ENCODE measurements around the gene FLNA. TPM values are rescaled to one million over a fixed set of nuclear protein-coding genes. Genes with fewer than 3 reads are reported as not detected.

The FLNA gene
- total RNA-seq, 1 experiment from 2014 or later = 1,210 TPM

DNA sequence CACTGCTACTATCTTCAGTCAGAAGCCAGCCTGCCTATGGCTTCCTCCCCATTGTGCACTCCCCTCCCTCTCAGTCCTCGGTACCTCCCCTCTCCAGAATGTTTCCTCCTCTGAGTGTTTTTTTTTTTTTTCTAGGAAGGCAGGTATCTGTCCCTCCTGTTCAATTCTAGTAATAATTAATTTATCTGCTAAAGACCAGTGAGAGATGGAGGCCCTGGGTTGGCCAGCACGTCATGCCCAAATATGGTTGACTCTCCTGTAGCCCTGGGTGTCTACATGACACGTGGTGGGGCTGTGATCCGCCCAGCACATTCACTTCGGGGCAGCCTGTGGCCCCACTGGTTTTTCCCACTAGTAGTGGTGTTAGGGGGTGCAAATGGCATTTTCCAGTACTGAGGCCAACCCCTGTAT lies 1.8 kb downstream of the FLNA start:
- peaks cover 21% of the 10 kb centered on the region for H3K4me1 ChIP-seq (ENCODE audit: insufficient read depth, low read length, poor library complexity, severe bottlenecking)
- H3K27ac ChIP-seq (ENCODE audit: low read depth, low read length, poor library complexity, severe bottlenecking) = no peak overlapping the region
- H3K4me3 ChIP-seq (ENCODE audit: low read depth, low read length, poor library complexity, severe bottlenecking) = no peak overlapping the region
- no peaks in the 10 kb centered on the region for H3K27me3 ChIP-seq (replicated peaks; ENCODE audit: insufficient read depth, low read depth, low read length, poor library complexity)
- intact Hi-C loops (cut with micrococcal nuclease; ENCODE audit: unreplicated experiment) = loop anchor here (1.0 kb wide), 1 partner anchor 163 kb away; no protein-coding TSS in a partner anchor
- ChIA-PET POLR2A (ENCODE audit: low non-redundant PET) (no interaction called here), CTCF (interaction anchor here (1.1 to 1.3 kb wide), 2 partner anchors 11 to 155 kb away, joined by 4 read pairs; no protein-coding TSS in a partner anchor)
- TF ChIP-seq CTCF (conservative IDR thresholded peaks at IDR 0.05; ENCODE audit: low read depth, low read length) = no peak
- TF ChIP-seq EZH2 (IDR thresholded peaks at IDR 0.05; ENCODE audit: borderline replicate concordance, low read depth, low read length, poor library complexity, severe bottlenecking) = no peak
- no peak for DNase-seq (ENCODE audit: low spot score)
- no peaks in the 10 kb centered on the region for H3K9me3 ChIP-seq (ENCODE audit: low read depth, low read length, poor library complexity, severe bottlenecking)
- peaks cover 6% of the 10 kb centered on the region for H3K36me3 ChIP-seq (ENCODE audit: insufficient read depth, low read length, poor library complexity, severe bottlenecking)
- no TSS peak for BruUV-seq (replicated peaks)

DNA sequence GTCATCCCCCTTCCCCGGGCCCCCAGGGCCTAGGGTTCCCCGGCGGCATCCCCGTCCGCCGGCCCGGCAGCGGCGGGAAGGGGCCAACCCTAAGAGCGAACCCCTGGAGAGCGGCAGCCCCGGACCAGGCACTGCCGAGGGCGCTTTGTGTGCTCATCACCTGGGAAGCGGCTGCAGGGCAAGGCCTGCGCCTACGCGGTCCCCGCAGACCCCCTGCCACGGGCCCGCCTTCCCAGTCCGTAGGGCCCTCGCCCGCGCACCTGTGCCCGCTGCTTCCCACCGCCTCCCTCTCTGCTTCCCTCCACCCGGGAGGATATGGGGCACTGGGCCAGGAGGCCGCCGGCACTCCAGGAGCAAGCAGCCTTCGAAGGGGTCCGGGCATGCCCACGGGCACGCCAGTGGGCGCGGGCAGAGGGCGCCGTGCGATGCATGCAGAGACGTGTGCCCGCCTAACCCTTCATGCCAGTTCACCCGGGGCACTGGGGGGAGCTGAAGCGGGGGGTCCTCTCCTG lies 2.6 kb downstream of the FLNA start:
- POLR2A ChIA-PET (ENCODE audit: low non-redundant PET) = no interaction called here
- TF ChIP-seq CTCF (conservative IDR thresholded peaks at IDR 0.05; ENCODE audit: low read depth, low read length) (no peak), EZH2 (IDR thresholded peaks at IDR 0.05; ENCODE audit: borderline replicate concordance, low read depth, low read length, poor library complexity, severe bottlenecking) (no peak)
- Histone ChIP-seq H3K4me3 (ENCODE audit: low read depth, low read length, poor library complexity, severe bottlenecking) (peak overlapping the region; percentile 81), H3K4me1 (ENCODE audit: insufficient read depth, low read length, poor library complexity, severe bottlenecking) (peaks cover 21% of the 10 kb centered on the region), H3K27me3 (replicated peaks; ENCODE audit: insufficient read depth, low read depth, low read length, poor library complexity) (no peaks in the 10 kb centered on the region), H3K27ac (ENCODE audit: low read depth, low read length, poor library complexity, severe bottlenecking) (peak overlapping the region; percentile 71), H3K36me3 (ENCODE audit: insufficient read depth, low read length, poor library complexity, severe bottlenecking) (peaks cover 14% of the 10 kb centered on the region), H3K9me3 (ENCODE audit: low read depth, low read length, poor library complexity, severe bottlenecking) (no peaks in the 10 kb centered on the region)
- BruUV-seq (replicated peaks) = no TSS peak
- DNase-seq (ENCODE audit: low spot score) = no peak
- CTCF ChIA-PET = no interaction called here
- intact Hi-C loops (cut with micrococcal nuclease; ENCODE audit: unreplicated experiment) = loop anchor here (1.0 kb wide), 1 partner anchor 163 kb away; no protein-coding TSS in a partner anchor

- no peaks in the 10 kb centered on the region for H3K27me3 ChIP-seq (replicated peaks; ENCODE audit: insufficient read depth, low read depth, low read length, poor library complexity)
- H3K36me3 ChIP-seq (ENCODE audit: insufficient read depth, low read length, poor library complexity, severe bottlenecking) = peaks cover 20% of the 10 kb centered on the region
- H3K27ac ChIP-seq (ENCODE audit: low read depth, low read length, poor library complexity, severe bottlenecking) = peak overlapping the region; percentile 96
- peak overlapping the region; percentile 81 for H3K4me3 ChIP-seq (ENCODE audit: low read depth, low read length, poor library complexity, severe bottlenecking)
- BruUV-seq (replicated peaks) = no TSS peak
- H3K4me1 ChIP-seq (ENCODE audit: insufficient read depth, low read length, poor library complexity, severe bottlenecking) = peaks cover 21% of the 10 kb centered on the region
- TF ChIP-seq CTCF (conservative IDR thresholded peaks at IDR 0.05; ENCODE audit: low read depth, low read length) (no peak), EZH2 (IDR thresholded peaks at IDR 0.05; ENCODE audit: borderline replicate concordance, low read depth, low read length, poor library complexity, severe bottlenecking) (no peak)
- ChIA-PET CTCF (no interaction called here), POLR2A (ENCODE audit: low non-redundant PET) (interaction anchor here (0.5 to 0.7 kb wide), 5 partner anchors 26 to 596 kb away, joined by 3 to 13 read pairs (median 8); no protein-coding TSS in a partner anchor)
- H3K9me3 ChIP-seq (ENCODE audit: low read depth, low read length, poor library complexity, severe bottlenecking) = no peaks in the 10 kb centered on the region
- DNase-seq (ENCODE audit: low spot score) = peak; percentile 97
- intact Hi-C loops (cut with micrococcal nuclease; ENCODE audit: unreplicated experiment) = no loop called here
These were observed 3.2 kb downstream of the FLNA start for GRCh38 chrX:154371017-154371788.

Measured in A673 (cell line).